Measurements from ENCODE around the gene DGKQ.

The DGKQ gene

GRCh38 chr4:955931-956381, 17.4 kb downstream of the DGKQ start:
- Histone ChIP-seq H3K4me1 (no peaks in the 10 kb centered on the region), H3K4me3 (ENCODE audit: low read depth, low read length) (no peak overlapping the region), H3K9me3 (no peaks in the 10 kb centered on the region), H3K36me3 (peaks cover 5% of the 10 kb centered on the region; the same call in 1 of the 2 replicates), H3K27me3 (peaks cover 9% of the 10 kb centered on the region)
- TF ChIP-seq, protein P1, sequence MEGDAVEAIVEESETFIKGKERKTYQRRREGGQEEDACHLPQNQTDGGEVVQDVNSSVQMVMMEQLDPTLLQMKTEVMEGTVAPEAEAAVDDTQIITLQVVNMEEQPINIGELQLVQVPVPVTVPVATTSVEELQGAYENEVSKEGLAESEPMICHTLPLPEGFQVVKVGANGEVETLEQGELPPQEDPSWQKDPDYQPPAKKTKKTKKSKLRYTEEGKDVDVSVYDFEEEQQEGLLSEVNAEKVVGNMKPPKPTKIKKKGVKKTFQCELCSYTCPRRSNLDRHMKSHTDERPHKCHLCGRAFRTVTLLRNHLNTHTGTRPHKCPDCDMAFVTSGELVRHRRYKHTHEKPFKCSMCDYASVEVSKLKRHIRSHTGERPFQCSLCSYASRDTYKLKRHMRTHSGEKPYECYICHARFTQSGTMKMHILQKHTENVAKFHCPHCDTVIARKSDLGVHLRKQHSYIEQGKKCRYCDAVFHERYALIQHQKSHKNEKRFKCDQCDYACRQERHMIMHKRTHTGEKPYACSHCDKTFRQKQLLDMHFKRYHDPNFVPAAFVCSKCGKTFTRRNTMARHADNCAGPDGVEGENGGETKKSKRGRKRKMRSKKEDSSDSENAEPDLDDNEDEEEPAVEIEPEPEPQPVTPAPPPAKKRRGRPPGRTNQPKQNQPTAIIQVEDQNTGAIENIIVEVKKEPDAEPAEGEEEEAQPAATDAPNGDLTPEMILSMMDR (IDR thresholded peaks at IDR 0.05; ENCODE audit: low read depth, low read length) = no peak
- no peak for DNase-seq

DNA sequence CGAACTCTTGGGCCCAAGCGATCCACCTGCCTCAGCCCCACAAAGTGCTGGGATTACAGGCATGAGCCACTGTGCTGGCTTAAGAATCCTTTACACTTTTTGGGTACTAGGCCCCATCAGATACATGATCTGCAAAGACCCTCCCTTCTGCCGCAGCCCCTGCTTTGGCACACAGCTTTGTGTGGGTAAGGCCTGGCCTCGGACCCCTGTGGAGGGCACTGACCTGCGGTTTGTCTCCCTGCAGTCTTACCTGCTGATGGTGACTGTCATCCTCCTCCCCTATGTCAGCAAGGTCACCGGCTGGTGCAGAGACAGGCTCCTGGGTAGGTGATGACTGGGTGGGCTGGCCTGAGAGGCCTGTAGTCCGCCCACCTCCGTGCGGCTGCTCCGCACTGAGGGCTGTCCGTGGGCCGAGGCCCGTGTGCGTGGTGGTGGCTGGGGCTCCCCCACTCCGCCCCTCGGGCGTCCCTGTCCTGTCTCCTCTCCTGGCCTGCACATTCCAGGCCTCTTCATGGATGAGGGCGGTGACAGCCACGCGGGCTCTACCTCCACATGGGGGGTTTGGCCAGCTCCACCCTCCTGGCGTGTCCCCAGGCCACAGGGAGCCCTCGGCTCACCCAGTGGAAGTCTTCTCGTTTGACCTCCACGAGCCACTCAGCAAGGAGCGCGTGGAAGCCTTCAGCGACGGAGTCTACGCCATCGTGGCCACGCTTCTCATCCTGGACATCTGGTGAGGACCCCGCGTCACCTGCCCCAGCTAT, 18.0 kb downstream of the DGKQ start:
- H3K27me3 ChIP-seq = peaks cover 3% of the 10 kb centered on the region
- no peak for DNase-seq
- TF ChIP-seq, protein P1 (IDR thresholded peaks at IDR 0.05; ENCODE audit: low read depth, low read length) = no peak
- no peaks in the 10 kb centered on the region for H3K4me1 ChIP-seq
- peaks cover 5% of the 10 kb centered on the region; the same call in 1 of the 2 replicates for H3K36me3 ChIP-seq
- H3K9me3 ChIP-seq = no peaks in the 10 kb centered on the region
- H3K4me3 ChIP-seq (ENCODE audit: low read depth, low read length) = no peak overlapping the region

DNA sequence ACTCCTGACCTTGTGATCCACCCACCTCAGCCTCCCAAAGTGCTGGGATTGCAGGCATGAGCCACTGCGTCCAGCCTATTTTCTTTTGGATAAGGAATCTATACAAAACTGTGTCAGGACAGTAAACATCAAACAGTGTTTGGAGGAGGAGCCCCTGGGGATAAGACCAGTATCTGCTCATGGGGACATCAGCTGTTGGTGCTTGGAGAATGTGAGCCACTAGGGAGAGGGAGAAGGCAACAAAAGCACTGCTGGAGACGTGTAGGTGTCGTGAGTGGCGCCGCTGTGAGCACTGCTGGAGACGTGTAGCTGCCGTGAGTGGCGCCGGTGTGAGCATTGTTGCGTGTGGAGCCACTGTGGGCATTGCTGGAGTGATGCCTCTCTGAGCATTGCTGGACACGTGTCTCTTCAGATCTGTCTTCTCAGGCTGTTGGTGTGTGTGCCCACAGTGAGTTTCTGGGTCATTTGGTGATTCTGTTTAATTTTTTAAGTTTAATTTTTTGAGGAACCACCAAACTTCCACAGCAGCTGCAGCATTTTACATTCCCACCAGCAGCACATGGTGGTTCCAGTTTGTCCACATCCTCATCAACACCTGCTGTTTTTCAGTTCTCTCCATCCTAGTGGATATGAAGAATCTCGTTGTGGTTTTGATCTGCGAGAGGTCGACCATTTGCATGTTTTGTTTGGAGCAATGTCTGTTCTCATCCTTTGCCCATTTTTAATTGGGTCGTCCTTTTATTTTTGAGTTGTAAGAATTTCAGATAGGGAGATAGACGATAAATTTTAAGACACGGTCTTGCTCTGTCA, 19.0 kb downstream of the DGKQ start:
- no peaks in the 10 kb centered on the region for H3K27me3 ChIP-seq
- H3K4me3 ChIP-seq (ENCODE audit: low read depth, low read length) = no peak overlapping the region
- H3K4me1 ChIP-seq = no peaks in the 10 kb centered on the region
- no peaks in the 10 kb centered on the region for H3K9me3 ChIP-seq
- TF ChIP-seq, protein P1 (IDR thresholded peaks at IDR 0.05; ENCODE audit: low read depth, low read length) = no peak
- DNase-seq = no peak
- H3K36me3 ChIP-seq = peaks cover 5% of the 10 kb centered on the region; the same call in 1 of the 2 replicates

DNA sequence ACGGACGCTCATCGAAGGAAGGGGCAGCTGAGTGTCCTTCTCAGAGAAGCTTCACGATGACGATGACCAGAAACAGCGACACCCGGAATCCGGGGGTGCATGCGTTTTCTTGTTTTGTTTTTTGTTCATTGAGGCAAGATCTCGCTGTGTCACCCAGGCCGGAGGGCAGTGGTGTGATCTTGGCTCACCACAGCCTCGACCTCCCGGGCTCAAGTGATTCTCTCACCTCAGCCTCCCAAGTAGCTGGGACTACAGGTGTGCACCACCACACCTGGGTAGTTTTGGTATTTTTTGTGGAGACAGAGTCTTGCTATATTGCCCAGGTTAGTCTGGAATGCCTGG, 19.8 kb downstream of the DGKQ start:
- TF ChIP-seq, protein P1 (IDR thresholded peaks at IDR 0.05; ENCODE audit: low read depth, low read length) = no peak
- Histone ChIP-seq H3K27me3 (no peaks in the 10 kb centered on the region), H3K4me3 (ENCODE audit: low read depth, low read length) (no peak overlapping the region), H3K4me1 (no peaks in the 10 kb centered on the region), H3K36me3 (peaks cover 5% of the 10 kb centered on the region; the same call in 1 of the 2 replicates), H3K9me3 (no peaks in the 10 kb centered on the region)
- DNase-seq = no peak

- H3K36me3 ChIP-seq = peaks cover 5% of the 10 kb centered on the region; the same call in 1 of the 2 replicates
- DNase-seq = no peak
- H3K4me1 ChIP-seq = no peaks in the 10 kb centered on the region
- H3K27me3 ChIP-seq = no peaks in the 10 kb centered on the region
- H3K9me3 ChIP-seq = no peaks in the 10 kb centered on the region
- TF ChIP-seq, protein P1 (IDR thresholded peaks at IDR 0.05; ENCODE audit: low read depth, low read length) = no peak
- no peak overlapping the region for H3K4me3 ChIP-seq (ENCODE audit: low read depth, low read length)
Measured at GRCh38 chr4:952881-953573, 20.3 kb downstream of the DGKQ start.
